ENCODE results near the gene DOK6.
"Not testable (repeated sequence)": the region's sequence is repeated elsewhere in the genome, so short reads cannot be mapped to it uniquely, and the experiment has no call there.

Gene DOK6

GRCh38 chr18:69858897-69859296 is 458.2 kb downstream of the DOK6 start:
- no peaks in the 10 kb centered on the region for H3K27me3 ChIP-seq (ENCODE audit: low read depth)
- in situ Hi-C loops (cut with MboI; ENCODE audit: low sequenced_read_pairs) = no loop called here
- no peak overlapping the region for H3K4me3 ChIP-seq
- DNase-seq (ENCODE audit: low spot score in 2 of 2) = no peak
- no peaks in the 10 kb centered on the region for H3K36me3 ChIP-seq (replicated peaks)
- no peaks in the 10 kb centered on the region for H3K9me3 ChIP-seq
- no peaks in the 10 kb centered on the region for H3K4me1 ChIP-seq

GRCh38 chr18:69864802-69865201 is 464.1 kb downstream of the DOK6 start:
- H3K9me3 ChIP-seq; H3K4me1 ChIP-seq; H3K36me3 ChIP-seq (replicated peaks); DNase-seq (ENCODE audit: low spot score in 2 of 2); in situ Hi-C loops (cut with MboI; ENCODE audit: low sequenced_read_pairs); H3K4me3 ChIP-seq; H3K27me3 ChIP-seq (ENCODE audit: low read depth): not testable (repeated sequence)

- Histone ChIP-seq H3K4me1 (no peaks in the 10 kb centered on the region), H3K36me3 (replicated peaks) (no peaks in the 10 kb centered on the region), H3K4me3 (no peak overlapping the region), H3K9me3 (no peaks in the 10 kb centered on the region), H3K27me3 (ENCODE audit: low read depth) (no peaks in the 10 kb centered on the region)
- in situ Hi-C loops (cut with MboI; ENCODE audit: low sequenced_read_pairs) = no loop called here
- no peak for DNase-seq (ENCODE audit: low spot score in 2 of 2)
Observed at GRCh38 chr18:69865776-69866175, 465.1 kb downstream of the DOK6 start.

- no peak overlapping the region for H3K4me3 ChIP-seq
- no peaks in the 10 kb centered on the region for H3K4me1 ChIP-seq
- no peaks in the 10 kb centered on the region for H3K36me3 ChIP-seq (replicated peaks)
- H3K9me3 ChIP-seq = no peaks in the 10 kb centered on the region
- no peak for DNase-seq (ENCODE audit: low spot score in 2 of 2)
- in situ Hi-C loops (cut with MboI; ENCODE audit: low sequenced_read_pairs) = no loop called here
- no peaks in the 10 kb centered on the region for H3K27me3 ChIP-seq (ENCODE audit: low read depth)
Observed at GRCh38 chr18:69866212-69866611, 465.5 kb downstream of the DOK6 start.

GRCh38 chr18:69870736-69871135 is 470.0 kb downstream of the DOK6 start:
- in situ Hi-C loops (cut with MboI; ENCODE audit: low sequenced_read_pairs) = no loop called here
- Histone ChIP-seq H3K9me3 (no peaks in the 10 kb centered on the region), H3K36me3 (replicated peaks) (no peaks in the 10 kb centered on the region), H3K4me1 (no peaks in the 10 kb centered on the region), H3K27me3 (ENCODE audit: low read depth) (no peaks in the 10 kb centered on the region), H3K4me3 (no peak overlapping the region)
- DNase-seq (ENCODE audit: low spot score in 2 of 2) = no peak

- Histone ChIP-seq H3K36me3 (replicated peaks) (no peaks in the 10 kb centered on the region), H3K4me3 (no peak overlapping the region), H3K27me3 (ENCODE audit: low read depth) (no peaks in the 10 kb centered on the region), H3K9me3 (no peaks in the 10 kb centered on the region), H3K4me1 (no peaks in the 10 kb centered on the region)
- in situ Hi-C loops (cut with MboI; ENCODE audit: low sequenced_read_pairs) = no loop called here
- no peak for DNase-seq (ENCODE audit: low spot score in 2 of 2)
Observed at GRCh38 chr18:69871363-69871762, 470.7 kb downstream of the DOK6 start.

GRCh38 chr18:69872661-69873060 is 472.0 kb downstream of the DOK6 start:
- Histone ChIP-seq H3K4me3 (no peak overlapping the region), H3K9me3 (no peaks in the 10 kb centered on the region), H3K4me1 (no peaks in the 10 kb centered on the region), H3K36me3 (replicated peaks) (no peaks in the 10 kb centered on the region), H3K27me3 (ENCODE audit: low read depth) (no peaks in the 10 kb centered on the region)
- in situ Hi-C loops (cut with MboI; ENCODE audit: low sequenced_read_pairs) = no loop called here
- DNase-seq (ENCODE audit: low spot score in 2 of 2) = no peak

- H3K4me1 ChIP-seq = no peaks in the 10 kb centered on the region
- no peaks in the 10 kb centered on the region for H3K27me3 ChIP-seq (ENCODE audit: low read depth)
- in situ Hi-C loops (cut with MboI; ENCODE audit: low sequenced_read_pairs) = no loop called here
- H3K36me3 ChIP-seq (replicated peaks) = no peaks in the 10 kb centered on the region
- no peaks in the 10 kb centered on the region for H3K9me3 ChIP-seq
- no peak overlapping the region for H3K4me3 ChIP-seq
- no peak for DNase-seq (ENCODE audit: low spot score in 2 of 2)
Observed at GRCh38 chr18:69874058-69874457, 473.4 kb downstream of the DOK6 start.

GRCh38 chr18:69876490-69876889 is 475.8 kb downstream of the DOK6 start:
- Histone ChIP-seq H3K4me1 (no peaks in the 10 kb centered on the region), H3K4me3 (no peak overlapping the region), H3K9me3 (no peaks in the 10 kb centered on the region), H3K27me3 (ENCODE audit: low read depth) (no peaks in the 10 kb centered on the region), H3K36me3 (replicated peaks) (no peaks in the 10 kb centered on the region)
- in situ Hi-C loops (cut with MboI; ENCODE audit: low sequenced_read_pairs) = no loop called here
- no peak for DNase-seq (ENCODE audit: low spot score in 2 of 2)

GRCh38 chr18:69878213-69878933 is 477.7 kb downstream of the DOK6 start:
- H3K9me3 ChIP-seq = no peaks in the 10 kb centered on the region
- in situ Hi-C loops (cut with MboI; ENCODE audit: low sequenced_read_pairs) = no loop called here
- no peak overlapping the region for H3K4me3 ChIP-seq

GRCh38 chr18:69879051-69879450 is 478.4 kb downstream of the DOK6 start:
- H3K9me3 ChIP-seq; H3K27me3 ChIP-seq (ENCODE audit: low read depth); H3K4me3 ChIP-seq; H3K36me3 ChIP-seq (replicated peaks); H3K4me1 ChIP-seq; in situ Hi-C loops (cut with MboI; ENCODE audit: low sequenced_read_pairs): not testable (repeated sequence)
- peak in 1 of 2 experiments; percentile 14 for DNase-seq (ENCODE audit: low spot score in 2 of 2)

More at GRCh38 chr18:69878213-69878933, 477.7 kb downstream of the DOK6 start:
- Histone ChIP-seq H3K4me1 (no peaks in the 10 kb centered on the region), H3K36me3 (replicated peaks) (no peaks in the 10 kb centered on the region), H3K27me3 (ENCODE audit: low read depth) (no peaks in the 10 kb centered on the region)
- no peak for DNase-seq (ENCODE audit: low spot score in 2 of 2)

GRCh38 chr18:69880083-69880482 is 479.4 kb downstream of the DOK6 start:
- Histone ChIP-seq H3K36me3 (replicated peaks) (no peaks in the 10 kb centered on the region), H3K4me1 (no peaks in the 10 kb centered on the region), H3K4me3 (no peak overlapping the region), H3K27me3 (ENCODE audit: low read depth) (no peaks in the 10 kb centered on the region), H3K9me3 (no peaks in the 10 kb centered on the region)
- no peak for DNase-seq (ENCODE audit: low spot score in 2 of 2)
- in situ Hi-C loops (cut with MboI; ENCODE audit: low sequenced_read_pairs) = no loop called here

- no peaks in the 10 kb centered on the region for H3K9me3 ChIP-seq
- H3K36me3 ChIP-seq (replicated peaks) = no peaks in the 10 kb centered on the region
- no peaks in the 10 kb centered on the region for H3K27me3 ChIP-seq (ENCODE audit: low read depth)
- DNase-seq (ENCODE audit: low spot score in 2 of 2) = no peak
- in situ Hi-C loops (cut with MboI; ENCODE audit: low sequenced_read_pairs) = no loop called here
- no peak overlapping the region for H3K4me3 ChIP-seq
- H3K4me1 ChIP-seq = no peaks in the 10 kb centered on the region
Observed at GRCh38 chr18:69882965-69883668, 482.4 kb downstream of the DOK6 start.

GRCh38 chr18:69883781-69884180 is 483.1 kb downstream of the DOK6 start:
- H3K36me3 ChIP-seq (replicated peaks) = no peaks in the 10 kb centered on the region
- no peaks in the 10 kb centered on the region for H3K4me1 ChIP-seq
- no peak overlapping the region for H3K4me3 ChIP-seq
- H3K9me3 ChIP-seq = no peaks in the 10 kb centered on the region
- no peaks in the 10 kb centered on the region for H3K27me3 ChIP-seq (ENCODE audit: low read depth)
- no peak for DNase-seq (ENCODE audit: low spot score in 2 of 2)
- in situ Hi-C loops (cut with MboI; ENCODE audit: low sequenced_read_pairs) = no loop called here
